IPS DF 6.9 (cell line): Measurements from ENCODE around the gene PIP5KL1.

ENCODE experiments used
- DNase-seq: peaks from one replicate; pipeline ENCODE4 v3.0.0-alpha.2; 2013; ENCODE audit warnings: low read depth, low spot score
- H3K27ac ChIP-seq: one replicate; pipeline ENCODE4 v1.5.1; 2013; ENCODE audit warnings: low read length, control low read depth
- H3K27me3 ChIP-seq: 2 replicates; pipeline ENCODE4 v1.6.1; 2013; ENCODE audit warnings: mild to moderate bottlenecking, low read length; ENCODE audit not compliant: control insufficient read depth, insufficient read depth
- H3K36me3 ChIP-seq: 2 replicates; pipeline ENCODE4 v1.6.1; 2013; ENCODE audit warnings: low read length; ENCODE audit not compliant: control insufficient read depth, insufficient read depth
- H3K4me1 ChIP-seq: 2 replicates; pipeline ENCODE4 v1.6.1; 2013; ENCODE audit warnings: low read length; ENCODE audit not compliant: control insufficient read depth, insufficient read depth
- H3K4me3 ChIP-seq: 2 replicates; pipeline ENCODE4 v1.5.1; 2013; ENCODE audit warnings: mild to moderate bottlenecking, low read length
- H3K9me3 ChIP-seq: 2 replicates; pipeline ENCODE4 v1.6.1; 2013; ENCODE audit warnings: low read length, inconsistent platforms; ENCODE audit not compliant: control insufficient read depth, insufficient read depth
- WGBS: extraction: QIAGEN DNeasy Blood & Tissue Kit; methylation state at CpG from one replicate; pipeline ENCODE4 v1.1.7; 2013; ENCODE audit warnings: mixed read lengths, missing lambda C conversion rate; ENCODE audit not compliant: insufficient read length, insufficient coverage; 5-methylcytosine and 5-hydroxymethylcytosine counted together

Gene PIP5KL1

GRCh38 chr9:127920794-127921193, 9.8 kb downstream of the PIP5KL1 start:
- no peak for DNase-seq
- no CpG with 5 or more reads among the region's 7 CpGs for WGBS
- Histone ChIP-seq H3K4me1 (peaks cover 2% of the 10 kb centered on the region; the same call in 1 of the 2 replicates), H3K36me3 (no peaks in the 10 kb centered on the region), H3K27me3 (no peaks in the 10 kb centered on the region), H3K9me3 (no peaks in the 10 kb centered on the region), H3K4me3 (no peak overlapping the region), H3K27ac (no peak overlapping the region)

DNA sequence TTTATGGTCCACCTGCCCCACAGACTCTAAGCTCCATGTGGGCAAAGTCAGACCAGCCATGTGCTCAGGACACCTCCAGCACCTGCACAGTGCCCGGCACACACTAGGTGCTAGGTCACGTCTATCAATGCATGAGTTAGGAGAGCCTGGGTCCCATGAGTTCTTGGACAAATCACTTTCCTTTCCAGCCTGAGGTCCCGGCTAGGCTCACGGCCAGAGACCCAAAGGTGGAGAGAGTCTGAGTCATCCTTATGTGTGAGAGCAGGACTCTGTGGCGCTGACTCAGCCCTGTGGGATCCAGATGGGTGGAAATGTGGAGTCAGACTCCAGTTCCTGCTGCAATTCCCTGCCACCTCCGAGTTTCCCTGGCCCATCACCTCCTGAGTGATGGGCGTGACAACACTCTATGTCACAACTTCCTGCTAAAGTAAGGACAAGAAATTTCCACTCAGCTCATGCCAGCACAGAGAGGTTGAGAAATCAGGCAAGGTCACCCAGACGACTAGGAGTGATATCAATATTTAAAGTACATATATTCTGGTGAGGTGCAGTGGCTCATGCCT, 11.2 kb downstream of the PIP5KL1 start:
- no CpG with 5 or more reads among the region's 8 CpGs for WGBS
- no peak overlapping the region for H3K27ac ChIP-seq
- H3K4me1 ChIP-seq, result peaks cover 2% of the 10 kb centered on the region; the same call in 1 of the 2 replicates
- H3K9me3 ChIP-seq, result no peaks in the 10 kb centered on the region
- H3K27me3 ChIP-seq, result no peaks in the 10 kb centered on the region
- H3K4me3 ChIP-seq, result no peak overlapping the region
- no peaks in the 10 kb centered on the region for H3K36me3 ChIP-seq
- no peak for DNase-seq

GRCh38 chr9:127918183-127919107, 12.1 kb downstream of the PIP5KL1 start:
- WGBS, result no CpG with 5 or more reads among the region's 8 CpGs
- Histone ChIP-seq H3K9me3 (no peaks in the 10 kb centered on the region), H3K27ac (no peak overlapping the region), H3K4me3 (no peak overlapping the region), H3K27me3 (no peaks in the 10 kb centered on the region), H3K4me1 (peaks cover 2% of the 10 kb centered on the region; the same call in 1 of the 2 replicates), H3K36me3 (no peaks in the 10 kb centered on the region)
- no peak for DNase-seq

GRCh38 chr9:127917603-127918002, 13.0 kb downstream of the PIP5KL1 start:
- H3K9me3 ChIP-seq, result no peaks in the 10 kb centered on the region
- H3K27me3 ChIP-seq, result no peaks in the 10 kb centered on the region
- no CpG with 5 or more reads among the region's 6 CpGs for WGBS
- H3K4me1 ChIP-seq, result peaks cover 2% of the 10 kb centered on the region; the same call in 1 of the 2 replicates
- H3K36me3 ChIP-seq, result no peaks in the 10 kb centered on the region
- no peak for DNase-seq
- no peak overlapping the region for H3K4me3 ChIP-seq
- no peak overlapping the region for H3K27ac ChIP-seq

- no CpG with 5 or more reads among the region's 71 CpGs for WGBS
- Histone ChIP-seq H3K9me3 (no peaks in the 10 kb centered on the region), H3K27me3 (no peaks in the 10 kb centered on the region), H3K36me3 (peaks cover 6% of the 10 kb centered on the region; the same call in 1 of the 2 replicates), H3K4me3 (peak within 1 kb of the TSS; percentile 56; the same call in 1 of the 2 replicates), H3K4me1 (peaks cover 2% of the 10 kb centered on the region; the same call in 1 of the 2 replicates), H3K27ac (no peak within 1 kb of the TSS)
- DNase-seq, result no peak
Observed at GRCh38 chr9:127916720-127917581, 13.6 kb downstream of the PIP5KL1 start, which contains the start of gene ST6GALNAC4. Gene ST6GALNAC4, minus strand, starts transcription at chr9:127917041. Its CDS starts 622 bp downstream, at chr9:127916419.

DNA sequence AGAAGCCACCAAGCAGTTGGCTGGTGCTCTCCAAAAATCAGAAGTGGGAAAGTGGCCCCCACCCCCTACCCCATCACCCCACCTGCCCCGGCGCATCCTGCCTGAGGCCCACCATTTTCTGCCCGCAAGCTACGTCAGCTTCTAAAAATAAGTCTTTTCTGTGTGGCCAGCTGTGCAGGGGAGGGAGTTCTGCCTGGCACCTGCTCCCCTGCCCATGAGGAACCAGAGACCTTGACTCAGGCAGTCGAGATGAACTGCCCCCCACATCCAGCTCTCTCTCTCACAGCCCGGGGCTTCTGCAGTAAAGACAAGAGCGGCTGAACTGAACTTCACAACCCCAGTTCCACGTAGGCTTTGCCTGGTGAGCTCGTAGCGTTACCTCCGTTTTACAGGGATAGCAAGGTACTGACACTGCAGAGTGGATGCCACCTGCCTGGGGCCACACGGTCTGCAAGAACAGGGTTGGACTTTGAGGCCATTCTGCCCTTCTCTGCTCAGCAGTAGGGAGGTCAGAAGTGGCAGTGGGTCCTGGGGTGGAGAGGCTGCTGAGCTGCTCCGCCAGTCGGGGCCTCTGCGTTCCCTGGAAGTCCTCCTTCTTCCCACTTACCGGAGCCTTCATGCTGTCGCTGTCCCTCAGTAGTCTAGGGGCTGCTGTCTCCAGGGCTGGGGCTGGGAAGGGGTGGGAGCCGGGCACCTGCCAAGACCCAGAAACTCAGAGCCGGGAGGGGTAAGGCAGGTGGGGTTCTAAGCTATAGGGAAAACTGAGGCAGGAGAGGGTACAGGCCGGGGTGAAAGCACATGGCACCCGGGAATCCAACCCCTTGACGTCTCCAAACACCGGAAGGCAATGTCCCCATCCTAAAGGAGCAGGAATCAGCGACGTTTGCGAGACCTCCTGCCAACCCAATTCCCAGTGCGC, 14.5 kb downstream of the PIP5KL1 start:
- Histone ChIP-seq H3K9me3 (no peaks in the 10 kb centered on the region), H3K4me1 (peaks cover 2% of the 10 kb centered on the region; the same call in 1 of the 2 replicates), H3K27me3 (no peaks in the 10 kb centered on the region), H3K4me3 (peak overlapping the region; percentile 56; the same call in 1 of the 2 replicates), H3K27ac (no peak overlapping the region), H3K36me3 (peaks cover 7% of the 10 kb centered on the region; the same call in 1 of the 2 replicates)
- DNase-seq, result no peak
- no CpG with 5 or more reads among the region's 27 CpGs for WGBS

DNA sequence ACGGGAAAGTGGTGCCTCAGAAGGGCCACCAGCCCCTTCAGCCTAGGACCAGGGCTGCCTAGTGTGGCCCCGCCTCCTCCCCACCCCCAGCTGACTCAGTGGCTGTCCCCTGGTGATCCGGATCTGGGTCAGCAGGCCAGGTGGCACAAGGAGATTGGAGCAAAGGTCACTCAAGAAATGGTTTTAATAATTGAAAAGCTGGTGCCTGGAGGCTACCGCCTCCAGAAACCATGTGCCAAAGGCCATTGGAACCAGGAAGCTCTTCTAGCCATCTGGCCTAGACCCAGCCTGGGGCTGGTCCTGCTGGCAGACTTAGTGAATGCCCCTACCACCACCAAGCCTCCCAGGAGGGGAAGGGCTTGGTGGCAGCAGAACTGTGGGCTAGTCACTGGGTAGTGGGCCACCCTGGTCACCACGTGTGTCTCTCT, 15.2 kb downstream of the PIP5KL1 start:
- Histone ChIP-seq H3K27me3 (no peaks in the 10 kb centered on the region), H3K9me3 (no peaks in the 10 kb centered on the region), H3K4me1 (peaks cover 2% of the 10 kb centered on the region; the same call in 1 of the 2 replicates), H3K4me3 (no peak overlapping the region), H3K36me3 (peaks cover 7% of the 10 kb centered on the region; the same call in 1 of the 2 replicates), H3K27ac (no peak overlapping the region)
- no peak for DNase-seq
- no CpG with 5 or more reads among the region's 5 CpGs for WGBS

DNA sequence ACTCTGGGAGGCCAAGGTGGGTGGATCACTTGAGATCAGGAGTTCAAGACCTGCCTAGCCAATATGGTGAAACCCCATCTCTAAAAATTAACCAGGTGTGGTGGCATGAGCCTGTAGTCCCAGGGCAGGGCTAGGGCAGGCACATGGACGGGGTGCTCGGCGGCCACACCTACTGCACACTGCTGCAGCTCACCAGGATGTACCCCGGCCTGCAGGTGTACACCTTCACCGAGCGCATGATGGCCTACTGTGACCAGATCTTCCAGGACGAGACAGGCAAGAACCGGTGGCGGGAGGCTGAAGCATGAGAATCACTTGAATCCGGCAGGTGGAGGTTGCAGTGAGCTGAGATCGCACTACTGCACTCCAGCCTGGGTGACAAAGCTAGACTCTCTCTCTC, 16.9 kb downstream of the PIP5KL1 start:
- no CpG with 5 or more reads among the region's 11 CpGs for WGBS
- no peaks in the 10 kb centered on the region for H3K9me3 ChIP-seq
- no peak overlapping the region for H3K4me3 ChIP-seq
- H3K27me3 ChIP-seq, result no peaks in the 10 kb centered on the region
- peaks cover 2% of the 10 kb centered on the region; the same call in 1 of the 2 replicates for H3K4me1 ChIP-seq
- H3K36me3 ChIP-seq, result peaks cover 8% of the 10 kb centered on the region; the same call in 1 of the 2 replicates
- no peak overlapping the region for H3K27ac ChIP-seq
- DNase-seq, result no peak

DNA sequence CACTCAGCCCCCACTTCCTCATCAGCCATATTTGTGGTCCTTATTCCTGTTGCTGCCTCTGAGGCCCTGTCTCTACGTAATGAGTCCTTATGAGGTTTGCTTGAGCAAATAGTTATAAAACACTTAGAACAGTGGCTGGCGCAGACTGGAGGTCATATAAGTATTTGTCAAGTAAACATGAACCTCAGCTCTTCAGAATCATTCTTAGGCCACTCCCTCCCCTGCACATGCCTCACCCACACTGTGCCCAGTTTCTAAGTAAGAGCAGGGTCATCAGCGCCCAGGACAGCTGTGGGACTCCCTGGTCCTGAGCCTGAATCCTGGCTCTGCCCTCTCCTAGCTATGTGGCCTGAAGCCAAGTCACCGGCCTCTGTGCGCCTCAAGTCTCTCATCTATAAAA, 17.7 kb downstream of the PIP5KL1 start:
- WGBS, result no CpG with 5 or more reads among the region's 5 CpGs
- H3K27ac ChIP-seq, result no peak overlapping the region
- peaks cover 2% of the 10 kb centered on the region; the same call in 1 of the 2 replicates for H3K4me1 ChIP-seq

More for the DNA sequence above, 17.7 kb downstream of the PIP5KL1 start:
- DNase-seq, result no peak
- no peak overlapping the region for H3K4me3 ChIP-seq
- peaks cover 11% of the 10 kb centered on the region; the same call in 1 of the 2 replicates for H3K36me3 ChIP-seq
- no peaks in the 10 kb centered on the region for H3K9me3 ChIP-seq
- H3K27me3 ChIP-seq, result no peaks in the 10 kb centered on the region
